HEK293T (cell line): ENCODE results near the gene ARRB1.

ENCODE experiments used
- BHLHE40 ChIP-seq: fragments of 450-650 bp; IDR thresholded peaks from 2 replicates; pipeline ENCODE4 v1.6.1; 2016; ENCODE audit warnings: mild to moderate bottlenecking, moderate library complexity, borderline replicate concordance
- CTBP1 ChIP-seq: fragments of 450-650 bp; IDR thresholded peaks from 2 replicates; pipeline ENCODE4 v1.6.1; 2016; ENCODE audit warnings: borderline replicate concordance
- ELF4 ChIP-seq: fragments of 450-650 bp; IDR thresholded peaks from 2 replicates; pipeline ENCODE4 v1.6.1; 2017; ENCODE audit warnings: antibody characterized with exemption
- FOXA1 ChIP-seq: fragments of 450-650 bp; IDR thresholded peaks from 2 replicates; pipeline ENCODE4 v1.6.1; 2016; ENCODE audit warnings: mild to moderate bottlenecking
- FOXM1 ChIP-seq: fragments of 450-650 bp; IDR thresholded peaks from 2 replicates; pipeline ENCODE4 v1.6.1; 2017; ENCODE audit warnings: mild to moderate bottlenecking, borderline replicate concordance
- HDGF ChIP-seq: fragments of 450-650 bp; IDR thresholded peaks from 2 replicates; pipeline ENCODE4 v1.6.1; 2017; ENCODE audit warnings: antibody characterized with exemption, borderline replicate concordance
- LEF1 ChIP-seq: fragments of 450-650 bp; IDR thresholded peaks from 2 replicates; pipeline ENCODE4 v1.6.1; 2017; ENCODE audit warnings: mild to moderate bottlenecking, borderline replicate concordance
- NFRKB ChIP-seq: fragments of 450-650 bp; IDR thresholded peaks from 2 replicates; pipeline ENCODE4 v1.6.1; 2016; ENCODE audit warnings: mild to moderate bottlenecking, moderate library complexity
- SUZ12 ChIP-seq: fragments of 450-650 bp; IDR thresholded peaks from 2 replicates; pipeline ENCODE4 v1.6.1; 2016; ENCODE audit warnings: mild to moderate bottlenecking
- ZNF384 ChIP-seq: fragments of 450-650 bp; IDR thresholded peaks from 2 replicates; pipeline ENCODE4 v1.6.1; 2016

- TF ChIP-seq HDGF (no peak), SUZ12 (no peak), FOXM1 (no peak), NFRKB (no peak), ELF4 (no peak), ZNF384 (no peak), CTBP1 (no peak), FOXA1 (no peak), BHLHE40 (no peak), LEF1 (no peak)
Measured at GRCh38 chr11:75383246-75383645, 31.8 kb upstream of the ARRB1 start.
